Neural cell (in vitro differentiated cells): ENCODE measurements around the gene COL23A1.

Experiments used
- EP300 ChIP-seq: fragments of 450-650 bp; conservative IDR thresholded peaks from 2 replicates; pipeline ENCODE4 v1.6.1; 2014; ENCODE audit warnings: antibody characterized with exemption, mild to moderate bottlenecking, moderate library complexity; ENCODE audit not compliant: poor library complexity, severe bottlenecking
- EZH2 ChIP-seq: fragments of 200-600, 300-800 bp; shearing (Covaris generic), sonication (generic); IDR thresholded peaks from 2 replicates; pipeline ENCODE4 v1.6.1; 2014; ENCODE audit warnings: antibody characterized with exemption, low read length, borderline replicate concordance, mild to moderate bottlenecking; ENCODE audit not compliant: insufficient read depth, poor library complexity, severe bottlenecking
- POLR2AphosphoS5 ChIP-seq: IDR thresholded peaks from 2 replicates; pipeline ENCODE4 v1.6.1; 2012
- RAD21 ChIP-seq: fragments of 450-650 bp; conservative IDR thresholded peaks from 2 replicates; pipeline ENCODE4 v1.6.1; 2014; ENCODE audit warnings: antibody characterized with exemption, mild to moderate bottlenecking, moderate library complexity
- SMC3 ChIP-seq: fragments of 450-650 bp; conservative IDR thresholded peaks from 2 replicates; pipeline ENCODE4 v1.6.1; 2014; ENCODE audit warnings: antibody characterized with exemption, mild to moderate bottlenecking, moderate library complexity; ENCODE audit not compliant: poor library complexity
- TF ChIP-seq, protein P1 (sequence below): fragments of 450-650 bp; IDR thresholded peaks from 2 replicates; pipeline ENCODE4 v1.5.1; 2014; ENCODE audit warnings: antibody characterized with exemption, mild to moderate bottlenecking, moderate library complexity; ENCODE audit not compliant: poor library complexity, severe bottlenecking
- TF ChIP-seq, protein P2 (sequence below): IDR thresholded peaks from 2 replicates; pipeline ENCODE4 v1.6.1; 2012; ENCODE audit warnings: borderline replicate concordance

DNA sequence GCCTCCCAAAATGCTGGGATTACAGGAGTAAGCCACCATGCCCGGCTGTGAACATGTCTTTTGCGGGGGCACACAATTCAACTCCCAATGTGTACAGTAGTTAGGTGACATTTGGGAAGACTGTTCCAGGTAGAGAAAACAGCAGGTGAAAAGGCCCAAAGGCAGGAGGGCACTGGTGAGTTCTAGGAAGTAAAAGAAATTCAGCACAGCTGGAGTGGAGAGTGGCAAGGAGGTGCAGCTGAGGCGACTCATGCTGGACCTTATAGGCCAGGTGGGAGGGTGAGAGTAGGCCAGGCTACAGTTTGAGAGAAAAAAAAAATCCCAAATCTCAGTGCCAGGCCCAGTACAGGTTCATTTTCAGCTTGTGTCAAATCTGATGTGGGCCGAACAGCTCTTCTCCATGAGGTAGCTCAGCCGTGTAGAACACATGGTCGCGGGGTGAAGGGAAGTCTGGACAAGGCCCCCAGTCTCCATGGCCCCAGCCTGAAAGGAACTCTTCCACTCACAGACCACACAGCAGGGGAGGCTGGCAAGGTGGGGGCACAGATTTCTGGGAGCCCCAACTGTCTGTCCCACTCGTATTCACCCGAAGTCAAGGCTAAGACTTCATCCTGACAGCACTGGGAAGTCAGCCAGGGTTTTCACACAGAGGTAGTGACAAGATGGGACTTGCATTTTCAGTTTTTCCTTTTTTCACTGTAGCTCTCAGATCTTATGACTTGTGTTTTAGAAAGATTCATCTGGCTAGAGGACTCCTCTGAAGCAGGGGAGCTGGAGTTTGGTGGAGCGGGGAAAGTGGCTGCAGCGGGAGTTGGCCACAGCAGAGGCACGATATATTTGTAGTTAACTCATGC is 390.4 kb downstream of the COL23A1 start:
- TF ChIP-seq, protein P1, sequence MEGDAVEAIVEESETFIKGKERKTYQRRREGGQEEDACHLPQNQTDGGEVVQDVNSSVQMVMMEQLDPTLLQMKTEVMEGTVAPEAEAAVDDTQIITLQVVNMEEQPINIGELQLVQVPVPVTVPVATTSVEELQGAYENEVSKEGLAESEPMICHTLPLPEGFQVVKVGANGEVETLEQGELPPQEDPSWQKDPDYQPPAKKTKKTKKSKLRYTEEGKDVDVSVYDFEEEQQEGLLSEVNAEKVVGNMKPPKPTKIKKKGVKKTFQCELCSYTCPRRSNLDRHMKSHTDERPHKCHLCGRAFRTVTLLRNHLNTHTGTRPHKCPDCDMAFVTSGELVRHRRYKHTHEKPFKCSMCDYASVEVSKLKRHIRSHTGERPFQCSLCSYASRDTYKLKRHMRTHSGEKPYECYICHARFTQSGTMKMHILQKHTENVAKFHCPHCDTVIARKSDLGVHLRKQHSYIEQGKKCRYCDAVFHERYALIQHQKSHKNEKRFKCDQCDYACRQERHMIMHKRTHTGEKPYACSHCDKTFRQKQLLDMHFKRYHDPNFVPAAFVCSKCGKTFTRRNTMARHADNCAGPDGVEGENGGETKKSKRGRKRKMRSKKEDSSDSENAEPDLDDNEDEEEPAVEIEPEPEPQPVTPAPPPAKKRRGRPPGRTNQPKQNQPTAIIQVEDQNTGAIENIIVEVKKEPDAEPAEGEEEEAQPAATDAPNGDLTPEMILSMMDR: no peak
- TF ChIP-seq EZH2 (no peak), EP300 (no peak), SMC3 (no peak), POLR2AphosphoS5 (no peak), RAD21 (no peak)
- TF ChIP-seq, protein P2, sequence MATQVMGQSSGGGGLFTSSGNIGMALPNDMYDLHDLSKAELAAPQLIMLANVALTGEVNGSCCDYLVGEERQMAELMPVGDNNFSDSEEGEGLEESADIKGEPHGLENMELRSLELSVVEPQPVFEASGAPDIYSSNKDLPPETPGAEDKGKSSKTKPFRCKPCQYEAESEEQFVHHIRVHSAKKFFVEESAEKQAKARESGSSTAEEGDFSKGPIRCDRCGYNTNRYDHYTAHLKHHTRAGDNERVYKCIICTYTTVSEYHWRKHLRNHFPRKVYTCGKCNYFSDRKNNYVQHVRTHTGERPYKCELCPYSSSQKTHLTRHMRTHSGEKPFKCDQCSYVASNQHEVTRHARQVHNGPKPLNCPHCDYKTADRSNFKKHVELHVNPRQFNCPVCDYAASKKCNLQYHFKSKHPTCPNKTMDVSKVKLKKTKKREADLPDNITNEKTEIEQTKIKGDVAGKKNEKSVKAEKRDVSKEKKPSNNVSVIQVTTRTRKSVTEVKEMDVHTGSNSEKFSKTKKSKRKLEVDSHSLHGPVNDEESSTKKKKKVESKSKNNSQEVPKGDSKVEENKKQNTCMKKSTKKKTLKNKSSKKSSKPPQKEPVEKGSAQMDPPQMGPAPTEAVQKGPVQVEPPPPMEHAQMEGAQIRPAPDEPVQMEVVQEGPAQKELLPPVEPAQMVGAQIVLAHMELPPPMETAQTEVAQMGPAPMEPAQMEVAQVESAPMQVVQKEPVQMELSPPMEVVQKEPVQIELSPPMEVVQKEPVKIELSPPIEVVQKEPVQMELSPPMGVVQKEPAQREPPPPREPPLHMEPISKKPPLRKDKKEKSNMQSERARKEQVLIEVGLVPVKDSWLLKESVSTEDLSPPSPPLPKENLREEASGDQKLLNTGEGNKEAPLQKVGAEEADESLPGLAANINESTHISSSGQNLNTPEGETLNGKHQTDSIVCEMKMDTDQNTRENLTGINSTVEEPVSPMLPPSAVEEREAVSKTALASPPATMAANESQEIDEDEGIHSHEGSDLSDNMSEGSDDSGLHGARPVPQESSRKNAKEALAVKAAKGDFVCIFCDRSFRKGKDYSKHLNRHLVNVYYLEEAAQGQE: no peak
